NCI-H1092 treated with DMSO at 0.1 percent for 48 hours (cell line): Measurements from ENCODE around the gene STAT3.
"Not testable (repeated sequence)": the region's sequence is repeated elsewhere in the genome, so short reads cannot be mapped to it uniquely, and the experiment has no call there.

Experiments
- DNase-seq: peaks from one replicate; lab custom pipeline; 2025; lab: John Stamatoyannopoulos, UW

Gene STAT3

DNA sequence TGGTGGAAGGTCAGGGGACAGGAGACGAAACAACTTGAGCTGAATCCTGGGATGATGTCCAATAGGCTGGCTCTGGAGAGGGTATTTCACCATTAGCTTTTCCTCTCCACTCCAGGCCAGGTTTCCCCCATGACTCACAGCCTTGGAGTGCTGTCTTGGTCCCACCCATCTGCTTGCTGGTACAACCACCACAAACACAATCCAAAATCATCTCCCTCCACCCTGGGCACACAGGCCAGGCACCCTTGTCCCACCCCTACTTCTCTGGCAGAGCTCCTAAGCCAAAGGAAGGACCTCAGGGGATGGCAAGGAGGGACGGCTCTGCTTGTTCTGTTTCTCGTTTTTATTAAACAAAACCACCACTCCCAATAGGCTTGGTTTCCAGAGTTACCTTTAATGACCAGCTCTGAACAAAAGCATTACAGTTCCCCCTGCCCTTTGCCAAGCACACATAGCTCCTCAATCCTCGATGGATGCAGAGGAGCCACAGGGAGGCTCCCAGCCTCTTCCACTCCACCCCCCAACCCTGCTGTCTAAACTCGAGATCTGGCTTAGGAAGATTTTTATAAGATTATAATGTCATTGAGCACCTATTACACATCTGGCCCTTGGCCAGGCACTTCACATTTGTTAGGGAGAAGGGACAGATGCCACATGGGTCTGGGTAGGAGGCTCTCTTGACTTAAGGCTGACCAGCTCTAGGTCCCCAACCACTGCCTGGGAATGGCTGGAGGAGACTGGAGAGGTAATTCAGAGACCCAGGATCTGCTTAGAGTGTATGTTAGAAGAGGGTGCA is 21.5 kb upstream of the STAT3 start:
- DNase-seq = peak; percentile 14

DNA sequence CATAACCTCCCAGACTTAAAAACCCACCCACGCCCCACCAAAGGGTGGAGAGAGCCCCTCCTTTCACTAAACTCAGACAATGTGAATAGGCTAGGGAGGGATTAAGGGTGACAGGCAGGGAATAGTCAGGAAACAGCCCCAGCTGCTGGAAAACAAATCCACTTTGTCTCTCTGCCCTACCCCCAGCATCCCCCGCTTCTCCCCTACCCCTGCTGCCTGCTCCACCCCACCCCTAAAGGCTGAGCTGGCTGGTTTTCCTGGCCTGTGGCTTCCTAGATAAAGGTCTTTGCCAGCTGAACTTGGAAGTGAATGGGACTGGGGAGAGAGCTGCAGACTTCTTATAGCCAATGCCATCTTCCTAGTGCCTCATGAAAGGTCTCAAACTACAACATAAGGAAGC is 19.8 kb upstream of the STAT3 start:
- no peak for DNase-seq

- peak; percentile 71 for DNase-seq
These were observed 19.1 kb upstream of the STAT3 start for GRCh38 chr17:42407289-42407836.

DNA sequence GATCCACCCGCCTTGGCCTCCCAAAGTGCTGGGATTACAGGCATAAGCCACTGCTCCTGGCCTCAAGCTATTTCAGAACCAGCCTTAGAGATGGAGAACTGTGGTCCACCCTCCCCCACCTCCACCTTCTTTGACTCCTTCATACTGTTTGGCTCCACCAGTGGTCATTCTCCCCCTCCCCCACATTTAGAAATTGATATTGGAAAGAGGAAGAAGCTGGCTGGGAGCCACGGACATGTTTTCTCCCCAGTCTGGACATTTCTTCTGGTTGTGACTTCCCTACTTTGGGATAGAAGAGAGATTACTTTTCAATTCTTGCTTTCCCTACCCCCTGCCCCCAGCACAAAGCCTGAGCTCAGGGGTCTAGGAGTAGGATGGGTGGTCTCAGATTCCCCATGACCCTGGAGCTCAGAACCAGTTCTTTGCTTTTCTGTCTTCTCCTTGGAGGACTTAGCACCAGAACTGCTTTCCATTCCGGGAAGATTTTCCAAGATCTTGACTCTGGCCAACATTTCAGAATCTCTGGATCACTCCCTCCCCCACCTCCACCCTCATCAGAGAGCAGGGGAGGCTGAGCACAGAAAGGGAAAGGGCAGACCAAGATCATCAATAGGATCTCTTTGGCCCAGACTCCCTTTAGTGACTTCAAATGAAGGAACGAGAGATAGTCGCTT is 18.5 kb upstream of the STAT3 start:
- DNase-seq = no peak

GRCh38 chr17:42405963-42406495 is 17.8 kb upstream of the STAT3 start:
- DNase-seq = peak; percentile 66

- DNase-seq = no peak
These were observed 16.8 kb upstream of the STAT3 start for GRCh38 chr17:42405076-42405475.

DNA sequence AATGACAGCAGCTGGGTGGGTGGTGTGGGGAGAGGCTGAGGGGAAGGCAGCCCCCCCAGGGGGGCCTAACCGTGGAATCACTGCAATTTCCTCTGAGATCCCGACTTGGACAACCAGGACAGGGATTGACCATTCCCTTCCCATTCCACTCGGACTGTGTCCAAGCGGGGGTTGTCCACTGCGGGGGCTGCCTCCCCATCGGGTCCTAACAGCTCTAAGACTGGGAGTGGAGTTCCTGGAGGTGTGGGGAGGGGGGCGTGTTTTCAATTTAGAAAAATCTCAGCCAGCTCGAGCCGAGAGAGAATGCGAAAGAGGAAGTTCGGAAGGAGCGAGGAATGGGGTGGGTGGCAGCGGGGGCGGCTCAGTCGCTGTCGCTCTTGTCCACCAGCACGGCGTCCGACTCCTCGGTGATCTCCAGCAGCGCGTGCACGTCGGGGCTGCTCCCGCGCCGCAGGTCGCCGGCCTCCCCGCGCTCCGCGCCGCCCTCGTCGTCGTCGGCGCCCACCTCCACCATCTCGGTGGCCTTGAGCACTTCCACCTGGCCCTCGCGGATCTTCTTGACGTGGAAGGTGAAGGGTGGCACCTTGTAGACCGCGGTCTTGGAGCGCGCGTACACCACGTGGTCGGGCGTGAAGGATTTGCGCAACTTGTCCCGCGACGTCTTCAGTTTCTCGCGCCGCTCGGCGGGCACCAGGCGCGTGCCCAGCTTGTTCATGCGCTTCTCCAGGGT is 16.2 kb upstream of the STAT3 start:
- DNase-seq = no peak

- no peak for DNase-seq
These were observed 14.9 kb upstream of the STAT3 start for GRCh38 chr17:42403150-42403549.

- DNase-seq = no peak
These were observed 13.9 kb upstream of the STAT3 start for GRCh38 chr17:42402117-42402516.

DNA sequence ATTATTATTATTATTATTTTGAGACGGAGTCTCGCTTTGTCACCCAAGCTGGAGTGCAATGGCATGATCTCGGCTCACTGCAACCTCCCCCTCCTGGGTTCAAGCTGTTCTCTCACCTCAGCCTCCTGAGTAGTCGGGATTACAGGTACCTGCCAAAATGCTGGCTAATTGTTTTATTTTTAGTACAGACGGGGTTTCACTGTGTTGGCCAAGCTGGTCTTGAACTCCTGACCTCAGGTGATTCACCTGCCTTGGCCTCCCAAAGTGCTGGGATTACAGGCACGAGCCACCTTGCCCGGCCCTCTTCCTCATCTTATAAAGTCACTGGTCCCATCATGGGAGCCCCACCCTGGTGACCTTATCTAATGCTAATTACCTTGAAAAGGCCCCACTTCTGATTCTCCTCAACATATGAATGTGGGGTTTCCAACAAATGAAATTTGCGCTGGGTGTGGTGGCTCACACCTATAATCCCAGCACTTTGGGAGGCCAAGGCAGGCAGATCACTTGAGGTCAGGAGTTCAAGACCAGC is 12.7 kb upstream of the STAT3 start:
- not testable (repeated sequence) for DNase-seq

GRCh38 chr17:42399948-42400843 is 12.0 kb upstream of the STAT3 start:
- DNase-seq = no peak

DNA sequence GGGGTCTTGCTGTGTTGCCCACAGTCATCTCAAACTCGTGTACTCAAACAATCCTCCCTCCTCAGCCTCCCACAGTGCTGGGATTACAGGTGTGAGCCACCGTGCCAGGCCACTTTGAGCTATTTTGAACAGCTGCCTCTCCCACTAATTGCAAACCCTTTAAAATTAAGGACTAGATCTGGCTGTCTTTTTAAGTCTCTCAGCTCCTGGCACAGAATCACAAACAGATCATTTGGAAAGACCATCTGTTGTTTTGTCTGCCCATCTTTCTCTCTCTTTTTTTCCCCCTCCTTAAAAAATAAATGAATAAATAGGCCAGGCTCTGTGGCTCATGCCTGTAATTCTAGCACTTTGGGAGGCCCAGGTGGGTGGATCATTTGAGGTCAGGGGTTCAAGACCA is 10.9 kb upstream of the STAT3 start:
- DNase-seq = peak; percentile 61

- not testable (repeated sequence) for DNase-seq
These were observed 7.4 kb upstream of the STAT3 start for GRCh38 chr17:42395601-42396000.

GRCh38 chr17:42394838-42395237 is 6.6 kb upstream of the STAT3 start:
- DNase-seq = no peak

- no peak for DNase-seq
These were observed 4.6 kb upstream of the STAT3 start for GRCh38 chr17:42392692-42393415.

- DNase-seq = not testable (repeated sequence)
These were observed 3.2 kb upstream of the STAT3 start for GRCh38 chr17:42391439-42391838.

GRCh38 chr17:42389899-42390298 is 1.7 kb upstream of the STAT3 start:
- DNase-seq = no peak

- DNase-seq = peak; percentile 69
These were observed 834 bp upstream of the STAT3 start for GRCh38 chr17:42389135-42389417.

- peak; percentile 47 for DNase-seq
These were observed 421 bp downstream of the STAT3 start for GRCh38 chr17:42387661-42388380.
